Effector CD8-positive, alpha-beta T cell (primary cell): ENCODE data around the gene PIK3R4.

Source experiments
- DNase-seq: peaks from one replicate; lab custom pipeline; 2025; lab: John Stamatoyannopoulos, UW

The PIK3R4 gene

DNA sequence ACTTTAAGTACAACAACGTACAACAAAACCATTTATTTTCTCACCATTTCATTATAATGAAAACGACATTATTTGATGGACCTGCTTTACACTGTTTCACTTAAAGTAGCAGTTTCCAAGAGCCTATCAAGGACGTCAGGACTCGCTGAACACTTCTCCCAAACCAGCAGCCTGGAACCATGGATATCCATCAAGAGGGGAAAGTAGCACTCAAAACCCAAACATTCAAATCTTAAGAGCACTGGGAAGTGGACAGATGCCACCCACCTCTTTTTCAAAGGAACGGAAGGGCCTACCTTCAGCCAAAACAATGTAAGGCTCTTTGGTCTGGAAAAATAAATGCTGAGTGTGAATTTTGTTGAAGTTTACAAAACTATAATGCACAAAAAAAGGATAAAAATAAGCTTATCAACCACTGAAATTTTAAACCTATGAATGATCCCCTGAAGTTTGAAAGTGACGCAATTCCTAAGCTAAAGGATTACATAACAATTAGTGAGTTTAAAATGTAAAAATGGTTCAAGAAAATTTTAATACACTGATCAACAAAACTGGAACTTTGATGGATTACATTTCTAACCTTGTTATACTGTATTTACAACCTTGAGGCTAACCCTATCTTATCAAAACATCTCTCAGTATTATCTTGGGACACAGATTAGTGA, 4.6 kb downstream of the PIK3R4 start:
- DNase-seq, result no peak

DNA sequence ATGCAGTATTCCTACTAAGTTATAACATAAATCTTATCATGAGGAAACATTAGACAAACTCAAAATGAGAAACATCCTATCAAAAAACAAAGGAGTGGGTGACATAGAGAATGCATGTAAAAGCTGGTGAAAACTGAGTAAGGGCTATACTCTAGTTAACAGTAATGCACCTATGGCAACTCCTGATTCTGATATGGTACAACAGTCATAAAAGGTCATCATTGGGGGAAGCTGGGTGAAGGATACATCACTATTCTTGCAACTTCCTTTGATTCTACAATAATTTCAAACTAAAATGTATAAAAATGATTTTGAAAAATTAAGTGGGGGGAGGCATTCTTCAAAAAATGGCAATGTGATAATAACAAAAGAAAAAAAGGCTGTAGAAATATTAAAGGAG, 6.8 kb downstream of the PIK3R4 start:
- no peak for DNase-seq

DNA sequence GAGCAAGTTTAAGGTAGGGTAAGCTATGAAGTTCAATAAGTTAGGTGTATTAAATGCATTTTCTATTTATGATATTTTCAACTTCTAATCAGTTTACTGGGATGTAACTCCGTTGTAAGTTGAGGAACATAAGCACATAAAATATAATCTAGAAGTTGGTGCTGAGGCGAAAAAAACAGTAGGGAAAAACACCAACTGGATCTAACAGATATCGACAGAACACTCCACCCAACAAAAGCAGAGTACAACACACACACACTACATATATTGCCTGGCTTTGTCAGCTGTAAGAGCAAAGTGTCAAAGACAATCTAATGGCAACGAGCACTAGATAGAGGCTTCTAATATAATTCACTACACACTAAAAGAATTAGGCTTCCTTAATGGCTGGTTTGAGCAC, 8.4 kb downstream of the PIK3R4 start:
- DNase-seq, result no peak

DNA sequence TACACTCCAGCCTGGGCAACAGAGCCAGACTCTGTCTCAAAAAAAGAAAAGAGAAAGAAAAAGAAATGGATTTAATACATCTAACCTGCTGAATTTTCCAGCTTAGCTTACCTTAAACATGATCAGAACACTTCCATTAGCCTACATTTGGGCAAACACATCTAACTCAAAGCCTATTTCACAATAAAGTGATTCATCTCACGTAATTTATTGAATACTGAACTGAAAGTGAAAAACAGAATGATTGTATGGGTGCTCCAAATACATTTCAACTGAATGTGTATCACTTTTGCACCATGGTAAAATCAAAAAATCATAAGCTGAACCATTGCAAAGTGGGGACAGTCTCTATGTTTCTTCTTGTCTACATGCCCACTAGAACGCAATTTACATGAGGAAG, 9.0 kb downstream of the PIK3R4 start:
- no peak for DNase-seq

DNA sequence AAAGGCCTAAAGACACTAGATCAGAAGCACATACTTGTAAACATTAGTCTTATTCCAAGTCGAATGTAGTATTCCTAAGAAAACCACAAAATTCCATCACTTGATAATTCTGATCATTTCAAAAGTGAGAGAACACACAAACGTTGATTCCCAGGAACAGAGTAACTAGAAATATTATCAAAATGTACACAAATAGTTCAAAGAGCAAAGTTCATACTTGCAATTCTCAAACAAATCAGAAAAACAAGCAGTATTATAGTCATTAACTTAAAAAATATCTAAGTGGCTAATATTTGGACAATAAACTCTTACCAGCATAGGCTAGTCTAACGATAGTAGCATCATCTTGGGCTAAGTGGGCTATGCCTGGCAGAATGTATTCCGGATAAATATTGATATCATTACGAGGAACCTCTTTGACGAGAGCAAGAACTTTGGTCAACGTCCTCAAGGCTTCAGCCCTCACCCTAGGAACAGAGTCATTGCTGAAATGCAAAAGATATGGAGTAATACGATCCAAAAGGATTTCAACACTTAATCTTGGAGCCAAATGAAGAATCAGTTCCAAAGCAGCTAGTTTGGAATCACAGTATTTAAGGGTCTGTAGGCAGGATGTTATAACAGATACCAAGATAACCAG, 13.3 kb downstream of the PIK3R4 start:
- no peak for DNase-seq

DNA sequence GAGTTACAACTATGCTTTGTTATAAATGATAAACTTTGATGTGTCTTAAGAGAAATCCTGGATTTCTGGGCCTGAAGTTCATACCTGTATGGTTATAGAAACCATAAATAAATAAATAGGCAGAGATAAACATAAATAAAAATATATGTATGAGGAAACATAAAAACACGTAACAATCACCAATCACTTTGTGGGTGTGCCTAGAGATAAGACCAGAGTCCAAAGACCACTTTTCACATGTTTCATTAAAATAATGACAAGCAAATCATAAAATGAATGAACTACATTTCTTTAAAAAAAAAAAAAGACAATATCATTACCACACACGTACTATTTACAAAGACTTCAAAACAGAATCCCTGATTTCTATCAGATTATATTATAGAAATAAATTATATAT, 14.1 kb downstream of the PIK3R4 start:
- no peak for DNase-seq

DNA sequence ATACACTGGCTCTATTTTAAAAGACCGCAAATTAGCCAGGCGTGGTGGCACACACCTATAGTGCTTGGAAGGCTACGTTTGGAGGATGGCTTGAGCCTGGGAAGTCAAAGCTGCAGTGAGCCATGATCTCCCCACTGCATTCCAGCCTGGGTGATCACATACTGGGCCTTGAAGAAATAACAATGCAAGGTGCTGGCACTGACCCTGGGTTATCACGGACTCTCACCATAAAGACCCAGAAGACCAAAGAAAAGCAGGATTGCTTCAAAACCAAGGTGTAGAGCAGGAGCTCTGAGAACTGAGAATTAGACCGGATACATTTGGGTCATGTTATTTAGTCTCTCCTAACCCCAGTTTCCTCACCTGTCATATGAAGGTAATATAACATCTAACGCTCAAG, 14.8 kb downstream of the PIK3R4 start:
- DNase-seq, result no peak

DNA sequence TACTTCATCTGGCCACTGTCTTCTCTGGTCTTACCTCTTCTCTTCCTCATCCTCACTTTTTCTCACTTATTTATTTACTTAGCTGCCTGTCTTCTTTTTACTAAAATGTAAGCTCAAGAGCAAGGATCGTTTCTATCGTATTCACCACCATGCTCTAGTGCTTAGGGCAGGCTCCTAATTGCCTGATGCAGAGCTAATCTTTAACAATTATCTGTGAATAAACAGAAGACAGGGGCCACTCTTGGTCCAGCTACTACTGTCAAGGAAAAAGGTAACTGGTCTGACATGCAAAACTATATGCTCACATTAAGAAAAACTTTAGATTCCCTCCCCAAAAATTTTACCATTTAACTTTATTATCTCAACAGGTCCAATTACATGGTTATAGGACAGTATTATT, 17.5 kb downstream of the PIK3R4 start:
- no peak for DNase-seq

DNA sequence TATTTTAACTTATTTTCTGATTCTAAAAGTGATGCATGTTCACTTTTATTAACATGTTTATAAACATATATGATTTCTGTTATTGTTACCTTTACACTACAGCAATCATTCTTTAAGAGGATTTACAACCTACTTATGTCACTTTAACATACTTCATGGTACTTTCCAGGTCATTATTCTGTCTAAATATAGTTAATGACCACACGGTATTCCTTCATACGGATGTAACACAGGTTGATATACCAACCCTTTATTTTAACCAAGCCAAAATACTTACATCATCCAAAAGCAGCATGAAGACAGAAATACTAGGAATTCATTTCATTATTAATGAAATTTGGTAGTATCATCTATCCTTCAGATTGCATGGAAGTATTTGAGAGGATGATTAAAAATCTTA, 18.6 kb downstream of the PIK3R4 start:
- no peak for DNase-seq

DNA sequence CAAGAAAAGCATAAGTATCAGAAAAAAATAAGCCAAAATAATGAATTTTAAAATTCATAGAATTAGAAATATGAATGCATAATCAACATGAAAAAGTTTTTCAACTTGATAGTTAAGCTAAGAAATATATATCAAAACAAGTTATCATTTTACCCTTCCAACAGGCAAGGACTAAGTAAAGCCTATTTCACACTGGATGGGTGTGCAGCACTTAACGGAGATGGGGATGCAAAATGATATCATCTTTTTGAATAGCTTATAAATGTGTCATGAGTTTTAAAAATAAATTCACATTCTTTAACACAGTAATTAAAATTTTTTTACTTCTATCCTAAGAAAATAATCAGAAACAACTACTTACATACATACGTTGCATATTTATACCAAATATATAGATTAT, 20.9 kb downstream of the PIK3R4 start:
- DNase-seq, result no peak

DNA sequence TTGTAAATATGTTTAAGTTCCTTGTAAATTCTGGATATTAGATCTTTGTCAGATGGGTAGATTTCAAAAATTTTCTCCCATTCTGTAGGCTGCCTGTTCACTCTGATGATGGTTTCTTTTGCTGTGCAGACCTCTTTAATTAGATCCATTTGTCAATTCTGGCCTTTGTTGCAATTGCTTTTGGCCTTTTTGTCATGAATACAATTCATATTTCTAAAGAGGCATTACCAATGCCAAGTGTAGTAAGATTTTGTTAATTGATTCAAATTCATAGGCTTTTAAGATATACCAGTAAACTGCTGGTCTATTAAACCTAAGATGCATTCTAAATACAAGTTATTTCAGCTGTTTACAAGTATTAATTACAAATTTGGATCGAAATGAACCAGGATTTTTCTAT, 31.0 kb downstream of the PIK3R4 start:
- no peak for DNase-seq

DNA sequence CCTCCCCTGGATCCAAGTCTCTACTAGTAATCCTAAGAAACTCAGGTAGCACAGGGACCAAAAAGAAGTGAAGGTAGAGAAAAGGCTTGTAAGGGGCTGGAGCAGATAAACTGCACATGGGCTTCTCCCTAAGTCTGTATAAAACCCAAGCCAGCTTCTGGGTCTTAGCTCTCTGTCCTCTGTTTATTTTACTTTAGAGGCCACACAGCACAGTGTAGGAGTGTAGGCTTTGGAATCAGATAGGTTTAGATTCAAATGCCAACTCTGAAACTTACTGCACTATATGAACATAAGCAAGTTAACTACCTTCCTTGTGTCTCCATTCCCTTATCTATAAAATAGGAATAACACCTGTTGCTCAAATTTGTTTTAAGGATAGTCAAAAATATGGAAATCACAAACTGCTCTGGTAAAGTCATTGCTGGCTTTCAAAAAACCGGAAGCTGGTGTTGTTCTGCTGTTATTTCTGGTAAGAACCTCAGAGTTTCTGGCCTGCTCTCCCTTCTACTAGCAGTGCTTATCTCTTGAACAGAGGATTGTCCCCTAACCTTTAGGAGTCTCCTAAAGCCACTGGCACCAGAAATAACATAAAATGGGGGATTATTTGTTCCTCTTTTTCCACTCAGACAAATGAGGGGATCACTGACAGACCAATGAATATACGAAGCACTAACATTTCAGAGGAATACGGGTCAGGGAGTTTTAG, 33.8 kb downstream of the PIK3R4 start:
- no peak for DNase-seq

DNA sequence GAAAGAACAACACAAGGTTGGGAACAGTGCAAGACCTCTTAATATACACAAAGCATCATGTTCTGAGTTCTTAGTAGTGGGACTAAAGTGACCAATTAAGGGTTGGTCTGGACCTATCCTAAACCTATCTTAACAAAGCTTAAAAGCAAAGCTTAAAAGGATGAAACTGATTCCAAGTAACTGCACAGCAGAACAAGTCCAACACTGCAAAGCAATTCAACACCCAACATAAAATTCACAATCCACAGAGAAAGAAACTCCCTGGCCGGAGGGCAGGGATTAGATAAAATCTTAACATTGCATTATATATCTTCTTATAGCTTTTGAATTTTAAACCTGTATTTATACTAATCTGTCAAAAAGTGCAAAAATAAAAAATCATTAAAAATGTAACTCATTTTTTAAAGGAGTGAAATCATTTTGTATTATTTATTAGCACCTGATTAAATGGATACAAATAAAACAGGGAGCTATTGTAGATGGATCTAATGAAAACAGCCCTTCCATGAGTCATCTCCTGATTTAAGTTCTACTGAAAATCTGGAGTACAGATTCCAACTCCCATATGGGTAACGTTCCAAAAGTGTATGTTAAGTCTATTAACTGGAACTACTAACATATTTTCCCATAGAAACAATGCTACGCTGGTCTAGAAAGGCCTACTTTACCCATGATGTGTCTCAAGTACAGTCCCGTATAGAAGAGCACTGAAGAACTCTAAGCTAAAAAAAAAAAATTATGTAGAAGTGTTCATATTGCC, 34.9 kb downstream of the PIK3R4 start:
- DNase-seq, result no peak

DNA sequence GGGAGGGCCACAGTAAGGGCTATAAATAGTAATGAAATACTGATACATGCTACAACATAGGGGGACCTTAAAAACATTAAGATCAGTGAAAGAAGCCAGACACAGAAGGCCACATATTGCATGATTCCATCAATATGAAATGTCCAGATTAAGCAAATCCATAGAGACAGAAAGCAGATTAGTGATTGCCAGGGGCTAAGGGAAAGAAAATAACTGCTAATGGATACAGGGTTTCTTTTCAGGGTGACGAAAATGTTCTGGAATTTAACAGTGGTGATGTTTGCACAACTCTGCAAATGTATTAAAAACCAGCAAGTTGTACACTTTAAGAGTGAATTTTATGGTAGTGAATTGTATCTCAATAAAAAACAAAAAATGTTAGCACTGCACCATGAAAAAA, 37.0 kb downstream of the PIK3R4 start:
- no peak for DNase-seq

DNA sequence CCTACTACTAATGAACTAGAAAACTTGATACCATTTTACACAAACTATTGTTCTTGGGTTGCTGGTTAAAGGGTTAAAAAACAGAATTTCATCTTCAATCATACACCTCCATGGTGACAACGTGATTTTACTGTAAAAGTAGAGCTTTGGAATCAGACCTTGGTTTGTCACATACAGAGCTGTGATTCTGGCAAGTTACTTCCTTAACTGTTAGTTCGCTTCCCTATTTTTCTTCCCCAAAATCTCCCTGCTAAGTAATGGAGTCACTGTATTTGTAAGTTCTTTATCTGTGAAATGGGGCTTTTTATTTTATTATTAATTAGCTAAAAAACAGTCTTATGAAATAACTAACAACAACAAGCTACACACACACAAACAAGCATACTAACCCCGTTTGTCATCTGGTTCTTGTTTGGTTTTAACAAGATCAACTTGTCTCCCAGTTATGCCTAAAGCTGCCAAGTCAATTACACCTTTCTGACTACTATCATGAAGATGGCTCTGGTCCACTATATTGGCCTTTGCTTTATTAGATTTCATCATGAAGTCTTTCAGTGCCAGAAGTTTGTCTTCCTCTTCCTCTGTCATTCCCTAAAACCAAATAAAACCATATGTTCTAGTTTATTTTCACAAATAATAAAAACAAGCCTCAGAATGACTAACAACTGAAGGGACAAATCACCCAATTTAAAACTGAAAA, 38.6 kb downstream of the PIK3R4 start:
- no peak for DNase-seq

DNA sequence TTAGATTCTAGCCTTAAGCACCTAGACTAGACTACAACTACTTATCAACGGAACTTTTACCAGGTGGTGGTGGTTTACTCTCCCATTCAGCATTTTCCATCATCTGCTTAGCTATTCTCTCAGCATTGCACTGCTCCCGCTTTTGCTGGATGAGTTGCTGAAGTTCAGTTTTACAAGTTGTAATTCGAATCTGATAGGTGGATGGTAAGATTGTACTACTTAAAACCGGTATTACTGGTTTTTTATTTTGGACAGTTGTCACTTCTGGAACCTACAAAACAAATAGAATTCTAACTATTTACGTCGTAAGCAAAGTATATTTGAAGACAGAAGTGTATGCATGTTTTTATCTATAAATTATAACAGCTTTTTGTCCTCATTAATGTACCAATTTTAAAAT, 41.1 kb downstream of the PIK3R4 start:
- no peak for DNase-seq

DNA sequence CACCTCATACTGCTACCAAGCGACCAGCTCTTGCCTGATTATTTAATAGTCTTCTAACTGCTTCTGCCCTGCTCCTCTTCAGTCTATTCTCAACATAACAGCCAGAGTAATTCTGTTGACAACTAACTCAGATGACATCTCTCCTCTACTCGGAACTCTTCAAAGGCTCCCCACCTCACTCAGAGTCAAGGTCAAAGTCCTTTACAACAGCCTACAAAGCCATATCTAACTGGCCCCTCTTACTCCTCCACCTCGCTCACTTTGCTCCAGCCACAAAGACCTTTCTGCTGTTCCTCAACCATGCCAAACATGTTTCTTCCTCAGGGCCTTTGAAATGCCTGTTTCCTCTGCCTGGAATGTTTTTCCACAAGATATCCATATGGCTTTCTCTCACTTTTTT, 43.6 kb downstream of the PIK3R4 start:
- DNase-seq, result no peak

DNA sequence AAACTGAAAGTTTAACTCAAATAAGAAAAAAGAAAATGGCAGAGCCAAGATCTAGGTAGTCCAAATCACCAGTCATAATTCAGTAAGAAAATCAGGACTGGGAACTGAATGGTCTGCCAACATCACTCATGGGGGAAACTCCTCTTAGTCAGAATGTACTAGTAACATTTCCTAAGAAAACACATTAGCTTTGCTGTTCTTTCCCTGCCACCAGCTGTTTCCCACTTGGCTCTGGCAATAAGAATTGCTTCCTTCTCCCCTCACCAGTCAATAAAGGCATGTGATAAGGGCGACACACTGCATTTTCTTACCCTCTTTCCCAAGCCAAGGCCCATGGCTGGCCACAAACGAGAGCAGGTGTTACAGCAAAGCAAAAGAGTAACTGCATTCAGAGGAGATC, 46.1 kb downstream of the PIK3R4 start:
- DNase-seq, result no peak

DNA sequence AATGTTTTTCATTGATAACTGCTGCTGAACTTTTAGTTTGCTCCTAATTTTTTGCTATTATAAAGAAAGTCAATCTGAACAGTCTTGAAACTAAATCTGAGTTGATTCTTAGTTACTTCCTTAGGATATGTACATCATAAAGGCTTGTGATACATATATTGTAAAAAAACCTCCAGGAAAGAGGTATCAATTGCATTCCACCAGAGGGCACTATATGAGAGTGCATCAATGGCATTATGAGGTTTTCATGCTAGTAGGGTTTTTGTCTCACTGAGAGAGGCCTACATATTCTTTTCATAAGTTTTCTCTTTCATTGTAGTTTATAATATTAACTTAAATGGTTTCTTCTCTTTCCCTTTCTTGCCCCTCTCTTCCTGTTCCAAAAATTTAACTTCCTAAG, 46.9 kb downstream of the PIK3R4 start:
- DNase-seq, result no peak

DNA sequence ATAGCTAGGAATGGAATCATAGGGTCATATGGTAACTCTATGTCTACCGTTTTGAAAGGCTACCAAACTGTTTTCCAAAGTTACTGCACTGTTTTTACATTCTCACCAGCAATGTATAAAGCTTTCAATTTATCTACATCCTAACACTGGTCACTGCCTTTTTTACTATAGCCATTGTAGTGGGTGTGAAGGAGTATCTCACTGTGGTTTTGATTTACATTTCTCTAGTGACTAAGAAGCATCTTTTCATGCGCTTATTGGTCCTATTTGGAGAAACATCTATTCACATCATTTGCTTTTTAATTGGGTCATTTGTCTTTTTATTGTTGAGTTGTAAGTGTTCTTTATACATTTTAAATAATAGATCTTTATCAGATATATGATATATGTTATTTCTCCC, 53.3 kb downstream of the PIK3R4 start:
- no peak for DNase-seq

DNA sequence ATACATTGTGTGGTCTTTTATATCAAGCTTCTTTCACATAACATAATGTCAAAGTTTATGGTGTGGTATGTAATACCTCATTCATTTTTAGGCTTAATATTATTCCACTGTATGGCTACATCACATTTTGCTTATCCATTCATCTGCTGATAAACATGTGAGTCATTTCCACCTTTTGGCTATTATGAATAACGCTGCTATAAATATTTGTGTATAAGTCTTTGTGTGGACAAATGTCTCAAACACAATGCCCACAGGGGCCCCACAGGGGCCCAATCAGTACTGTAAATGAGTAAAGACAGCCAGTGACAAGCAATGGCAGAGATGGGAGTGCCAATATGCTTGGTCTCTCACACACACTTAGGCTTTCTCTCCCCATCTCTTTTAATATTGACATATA, 54.2 kb downstream of the PIK3R4 start:
- DNase-seq, result no peak
